T-helper 2 cell treated with Interferon-gamma antibody and Interleukin-4, amounts not matched to agents 100 ng/mL and 5 ng/mL, for 36 hours (primary cell): ENCODE data around the gene CBX7. TPM values are rescaled to one million over a fixed set of nuclear protein-coding genes. Genes with fewer than 3 reads are reported as not detected.

Experiments used
- intact Hi-C: fragments of 100-400 bp; cut with micrococcal nuclease; formaldehyde crosslinking; loops from one replicate; pipeline ENCODE4 v1.15.1; 2023
- total RNA-seq: library from RNA; stranded (reverse); gene quantifications from 2 replicates; pipeline ENCODE4 v1.2.3, GENCODE V29; 2022

The CBX7 gene
- total RNA-seq, 1 donor from 2014 or later = 10.1 TPM

DNA sequence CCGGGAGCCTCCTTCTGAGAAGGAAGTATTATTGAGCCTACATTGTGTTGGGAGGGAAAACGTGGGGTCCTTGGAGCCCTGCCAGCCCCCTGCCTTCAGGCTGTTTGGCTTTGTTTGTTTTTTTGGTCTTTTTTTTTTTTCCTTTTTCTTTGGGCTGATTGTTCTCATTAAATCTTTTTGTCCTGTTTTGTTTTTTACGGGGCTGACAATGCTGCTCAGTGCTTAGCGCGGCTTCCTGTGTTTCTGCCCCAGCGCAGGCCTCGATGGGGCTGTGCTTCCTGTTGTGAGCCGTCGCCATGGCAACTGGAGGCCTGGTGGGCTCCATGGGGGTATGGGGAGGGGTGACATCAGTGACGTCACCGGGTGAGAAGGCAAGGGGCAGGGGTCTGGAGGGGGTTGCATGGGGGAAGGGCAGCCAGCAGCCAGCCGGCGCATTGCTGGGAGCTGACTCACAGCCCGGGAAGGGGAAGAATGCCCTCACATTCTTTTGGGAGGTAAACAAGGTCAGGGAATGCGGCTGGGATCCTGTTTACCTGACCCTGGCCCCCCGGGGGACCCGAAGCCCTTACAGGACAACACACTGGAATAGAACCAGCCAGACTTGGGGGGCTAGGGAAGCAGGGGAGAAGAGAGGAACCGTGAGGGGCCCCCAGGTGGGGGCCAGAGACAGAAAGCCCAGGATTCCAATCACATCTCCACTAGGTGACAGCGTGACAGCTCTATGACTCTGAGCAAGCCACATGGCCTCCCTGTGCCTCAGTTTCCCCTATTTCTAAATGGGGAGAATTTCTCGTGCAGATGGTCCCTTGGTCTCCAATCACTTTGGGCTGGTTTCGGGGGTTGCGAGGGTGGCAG, 22.2 kb upstream of the CBX7 start:
- intact Hi-C loops = loop anchor here (10.0 kb wide), 1 partner anchor 60 kb away; no protein-coding TSS in a partner anchor

DNA sequence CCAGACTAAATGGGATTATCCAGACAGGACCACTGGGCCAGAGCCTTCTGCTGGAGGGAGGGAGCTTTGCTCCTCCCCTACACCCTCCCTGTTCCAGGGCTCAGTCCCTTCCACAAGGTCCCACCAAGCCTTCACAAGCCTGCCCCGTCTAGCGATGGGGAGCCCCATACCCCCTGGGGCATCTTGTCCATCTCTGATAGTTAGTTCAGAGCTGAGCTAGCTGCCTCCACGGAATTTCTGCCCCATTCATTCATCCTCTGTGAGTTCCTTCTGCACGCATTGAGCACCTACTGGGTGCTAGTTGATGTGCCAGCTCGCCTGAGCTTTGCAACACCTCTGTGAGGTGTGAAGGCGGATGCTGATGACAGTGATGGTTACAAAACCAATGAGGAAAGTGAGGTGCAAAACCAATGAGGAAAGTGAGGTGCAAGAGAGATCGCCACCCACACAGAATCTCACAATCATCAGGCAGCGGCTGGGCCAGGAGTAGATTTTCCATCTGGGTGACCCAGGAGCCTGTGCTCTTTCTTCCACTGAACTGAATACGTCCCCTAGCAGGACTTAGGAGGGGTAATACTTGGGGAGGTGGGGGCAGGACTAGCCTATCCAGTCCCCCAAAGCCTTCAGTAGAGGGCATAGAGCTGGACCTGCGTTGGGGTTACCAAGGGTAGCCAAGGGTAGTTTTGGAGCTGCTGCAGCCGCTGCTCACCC, 21.5 kb upstream of the CBX7 start:
- intact Hi-C loops = loop anchor here (10.0 kb wide), 1 partner anchor 61 kb away; no protein-coding TSS in a partner anchor

DNA sequence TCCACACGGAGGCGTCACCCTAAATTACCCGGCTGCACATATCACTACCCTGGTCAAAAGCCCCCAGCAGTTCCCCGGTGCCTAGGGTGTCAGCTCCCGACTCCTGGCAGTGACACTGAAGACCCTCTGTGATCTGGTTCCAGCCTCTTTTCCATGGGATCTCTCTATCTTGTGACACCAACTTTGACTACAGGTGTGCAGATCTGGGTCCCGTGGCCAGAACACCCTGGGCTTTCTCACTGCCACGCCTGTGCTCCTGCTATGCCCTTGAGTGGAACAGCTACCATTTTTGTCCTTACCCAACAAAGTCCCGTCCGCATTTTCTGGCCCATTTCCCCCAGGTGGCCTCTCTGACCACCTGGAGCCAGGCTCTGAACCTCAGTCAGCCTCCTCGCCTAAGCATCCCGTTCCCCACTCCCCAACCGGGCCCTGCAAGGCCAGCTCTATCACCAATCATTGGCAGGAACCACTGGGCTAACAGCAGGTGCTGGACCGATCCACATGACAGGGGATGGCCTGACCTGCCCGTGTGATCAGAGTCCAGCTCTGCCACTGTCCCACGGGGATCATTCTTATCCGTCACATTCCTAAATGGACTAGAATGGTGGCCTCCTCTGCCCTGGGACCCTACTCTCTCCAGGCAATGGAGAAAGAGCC, 20.7 kb upstream of the CBX7 start:
- intact Hi-C loops = loop anchor here (10.0 kb wide), 1 partner anchor 62 kb away; no protein-coding TSS in a partner anchor

DNA sequence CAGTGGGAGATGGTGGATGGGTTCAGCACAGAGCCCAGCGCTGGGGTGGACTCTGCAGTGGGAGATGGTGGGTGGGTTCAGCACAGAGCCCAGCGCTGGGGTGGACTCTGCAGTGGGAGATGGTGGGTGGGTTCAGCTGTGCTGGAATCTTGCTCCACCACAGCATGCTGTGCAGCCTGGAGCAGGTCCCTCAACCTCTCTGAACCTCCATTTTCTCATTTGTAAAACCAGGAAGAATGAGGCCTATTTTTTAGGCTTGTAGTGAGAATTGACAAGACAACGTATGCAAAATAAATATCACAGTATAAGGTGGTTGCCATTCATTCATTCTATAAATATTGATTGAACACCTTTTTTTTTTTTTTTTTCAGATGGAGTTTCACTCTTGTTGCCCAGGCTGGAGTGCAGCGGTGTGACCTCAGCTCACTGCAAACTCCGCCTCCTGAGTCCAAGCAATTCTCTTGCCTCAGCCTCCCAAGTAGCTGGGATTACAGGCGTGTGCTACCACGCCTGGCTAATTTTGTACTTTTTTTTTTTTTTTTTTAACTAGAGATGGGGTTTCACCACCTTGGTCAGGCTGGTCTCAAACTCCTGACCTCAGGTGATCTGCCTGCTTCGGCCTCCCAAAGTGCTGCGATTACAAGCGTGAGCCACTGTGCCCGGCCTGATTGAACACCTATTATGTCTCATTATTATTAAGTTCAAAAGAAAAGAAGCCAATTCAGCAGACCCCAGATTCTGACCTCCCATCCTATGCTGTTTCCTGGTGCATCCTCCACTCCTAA, 20.0 kb upstream of the CBX7 start:
- intact Hi-C loops = loop anchor here (10.0 kb wide), 1 partner anchor 62 kb away; no protein-coding TSS in a partner anchor

DNA sequence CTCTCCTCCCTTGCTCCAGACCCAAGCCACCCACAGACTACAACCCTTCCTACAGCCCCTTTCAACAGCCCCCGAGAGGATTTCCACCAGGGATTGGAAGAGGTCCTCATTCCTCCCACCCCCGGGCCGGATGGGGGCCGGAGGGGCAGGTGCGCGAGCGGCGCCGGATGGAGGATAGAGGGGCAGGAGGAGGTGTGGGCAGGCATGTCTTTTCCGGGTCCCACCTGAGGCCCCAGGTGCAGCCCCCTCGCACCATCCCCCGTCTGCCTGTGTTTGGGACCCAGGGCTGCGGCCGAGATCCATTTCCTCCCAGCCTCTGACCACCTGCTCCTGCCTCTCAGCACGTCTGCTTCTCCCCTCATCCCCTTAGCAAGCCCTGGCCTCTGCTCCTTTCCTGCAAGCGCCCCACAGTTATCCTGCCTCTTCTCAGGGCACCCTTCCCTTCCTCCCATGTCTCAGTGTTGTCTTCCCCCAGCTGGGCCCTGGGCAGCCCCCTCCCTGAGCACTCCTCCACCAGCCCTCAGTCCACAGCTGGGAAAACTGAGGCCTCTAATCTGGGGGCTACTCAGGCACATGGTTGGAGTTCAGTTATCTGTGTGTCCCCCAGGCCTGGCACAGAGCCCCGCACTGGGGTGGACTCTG, 19.3 kb upstream of the CBX7 start:
- intact Hi-C loops = loop anchor here (1.0 to 10.0 kb wide), 2 partner anchors 63 to 140 kb away; no protein-coding TSS in a partner anchor

DNA sequence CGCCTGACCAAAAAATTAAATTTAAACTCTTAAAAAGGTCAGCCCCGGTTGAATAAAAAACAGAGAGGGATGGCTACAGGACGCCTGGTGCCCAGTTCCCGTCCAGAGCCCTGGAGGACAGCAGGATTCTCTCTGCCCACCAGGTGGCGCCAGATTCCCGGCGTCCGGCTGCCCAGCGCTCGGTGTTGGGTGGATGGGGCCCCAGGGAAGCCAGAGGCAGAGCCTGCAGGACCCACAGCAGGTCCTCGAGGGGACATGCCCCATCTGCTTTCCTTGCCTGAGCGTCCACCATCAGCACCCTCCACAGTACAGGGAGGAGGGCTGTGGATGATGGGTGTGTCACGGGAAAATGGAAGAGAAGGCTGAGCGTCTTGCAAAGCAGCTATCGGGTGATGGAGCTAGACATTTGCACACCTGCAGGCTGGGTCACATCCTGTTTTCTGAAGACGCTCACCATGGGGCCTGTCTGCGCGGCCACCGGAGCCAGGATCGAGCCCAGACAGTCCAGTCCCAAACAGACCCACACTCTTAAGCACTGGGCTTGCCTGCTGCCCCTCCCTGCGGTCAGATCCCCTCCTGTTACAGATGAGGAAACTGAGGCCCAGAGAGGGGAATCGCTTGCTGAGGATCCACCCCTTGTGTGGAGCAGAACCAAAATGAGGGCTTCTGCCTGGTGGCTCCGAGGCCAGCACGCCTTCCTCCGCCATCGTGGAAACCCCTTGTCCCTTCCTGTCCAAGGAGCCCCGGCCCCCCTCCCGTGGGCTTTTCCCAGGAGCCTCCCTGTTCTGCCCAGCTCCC, 18.5 kb upstream of the CBX7 start:
- intact Hi-C loops = loop anchor here (1.0 to 10.0 kb wide), 2 partner anchors 64 to 140 kb away; no protein-coding TSS in a partner anchor

DNA sequence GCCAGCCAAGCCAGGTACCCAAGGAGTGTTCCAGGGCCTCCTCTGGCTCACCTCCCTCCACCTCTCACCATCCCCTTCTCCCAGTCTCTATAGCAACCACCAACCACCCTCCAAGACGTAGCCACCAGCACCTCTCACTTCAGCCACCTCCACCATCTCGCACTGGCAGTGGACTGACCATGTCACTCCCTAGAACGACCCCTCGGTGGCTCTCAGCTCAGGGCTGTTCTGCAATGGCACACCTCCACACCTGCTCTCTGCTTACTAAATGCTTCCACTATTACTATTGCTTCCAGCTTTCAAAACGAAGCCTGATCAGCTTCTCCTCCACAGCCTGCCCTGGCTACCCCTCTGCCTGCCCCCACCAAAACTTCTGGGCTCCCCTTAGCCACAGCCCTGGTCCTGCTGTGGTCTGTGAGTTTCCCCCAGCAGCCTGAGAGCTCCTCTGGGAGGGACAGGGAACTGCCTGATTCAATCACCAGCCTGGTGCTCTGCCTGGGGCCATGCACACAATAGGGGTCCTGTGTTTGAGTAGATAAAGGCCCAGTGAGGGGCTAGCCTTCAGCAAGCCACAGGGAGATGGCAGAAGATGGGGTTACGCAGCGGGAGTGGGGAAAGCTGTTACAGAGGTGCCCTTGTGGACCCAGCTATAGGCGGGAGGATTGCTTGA, 17.5 kb upstream of the CBX7 start:
- intact Hi-C loops = loop anchor here (10.0 kb wide), 1 partner anchor 65 kb away; no protein-coding TSS in a partner anchor

DNA sequence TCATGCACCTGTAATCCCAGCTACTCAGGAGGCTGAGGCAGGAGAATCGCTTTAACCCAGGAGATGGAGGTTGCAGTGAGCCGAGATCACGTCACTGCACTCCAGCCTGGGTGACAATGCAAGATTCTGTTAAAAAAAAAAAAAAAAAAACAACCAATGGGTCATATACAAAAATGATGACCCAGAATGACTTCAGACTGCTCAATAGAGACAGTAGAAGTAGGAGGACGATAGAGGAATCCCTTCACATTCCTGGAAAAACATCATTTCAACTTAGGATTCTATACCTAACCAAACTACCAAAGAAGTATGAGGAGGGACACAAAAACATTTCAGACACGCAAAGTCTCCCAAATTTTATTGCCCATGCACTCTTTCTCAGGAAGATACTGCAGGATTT, 14.1 kb upstream of the CBX7 start:
- intact Hi-C loops = no loop called here

DNA sequence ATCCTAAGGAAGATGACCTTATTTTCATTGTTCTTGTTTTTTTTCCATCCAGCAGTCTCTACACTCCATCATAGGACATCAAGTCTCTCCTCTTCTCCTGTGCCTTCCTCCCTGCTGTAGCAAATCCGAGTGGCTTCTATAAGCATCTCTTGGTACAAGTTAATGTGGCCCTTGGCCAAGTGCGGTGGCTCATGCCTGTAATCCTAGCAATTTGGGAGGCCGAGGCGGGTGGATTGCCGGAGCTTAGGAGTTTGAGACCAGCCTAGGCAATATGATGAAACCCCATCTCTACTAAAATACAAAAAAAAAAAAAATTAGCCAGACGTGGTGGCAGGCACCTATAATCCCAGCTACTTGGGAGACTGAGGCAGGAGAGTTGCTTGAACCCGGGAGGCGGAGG, 3.6 kb upstream of the CBX7 start:
- intact Hi-C loops = loop anchor here (10.0 kb wide), 1 partner anchor 369 kb away; the partner anchor contains the start of gene ATF4

DNA sequence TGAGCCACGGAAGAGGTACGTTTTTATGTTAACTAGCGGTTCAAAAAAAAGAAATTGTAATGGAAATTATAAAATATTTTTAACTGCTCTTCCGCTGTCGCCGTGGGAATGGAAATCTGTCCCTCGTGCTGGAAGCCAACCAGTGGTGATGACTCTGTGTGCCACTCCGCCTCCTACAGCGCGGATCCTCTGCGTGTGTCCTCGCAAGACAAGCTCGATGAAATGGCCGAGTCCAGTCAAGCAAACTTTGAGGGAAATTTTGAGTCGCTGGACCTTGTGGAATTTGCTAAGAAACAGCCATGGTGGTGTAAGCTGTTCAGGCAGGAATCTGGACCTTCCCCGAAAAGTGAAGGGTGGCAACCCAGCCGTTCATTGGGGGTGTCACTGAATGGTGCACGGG, 2.9 kb upstream of the CBX7 start:
- intact Hi-C loops = loop anchor here (10.0 kb wide), 1 partner anchor 369 kb away; the partner anchor contains the start of gene ATF4

DNA sequence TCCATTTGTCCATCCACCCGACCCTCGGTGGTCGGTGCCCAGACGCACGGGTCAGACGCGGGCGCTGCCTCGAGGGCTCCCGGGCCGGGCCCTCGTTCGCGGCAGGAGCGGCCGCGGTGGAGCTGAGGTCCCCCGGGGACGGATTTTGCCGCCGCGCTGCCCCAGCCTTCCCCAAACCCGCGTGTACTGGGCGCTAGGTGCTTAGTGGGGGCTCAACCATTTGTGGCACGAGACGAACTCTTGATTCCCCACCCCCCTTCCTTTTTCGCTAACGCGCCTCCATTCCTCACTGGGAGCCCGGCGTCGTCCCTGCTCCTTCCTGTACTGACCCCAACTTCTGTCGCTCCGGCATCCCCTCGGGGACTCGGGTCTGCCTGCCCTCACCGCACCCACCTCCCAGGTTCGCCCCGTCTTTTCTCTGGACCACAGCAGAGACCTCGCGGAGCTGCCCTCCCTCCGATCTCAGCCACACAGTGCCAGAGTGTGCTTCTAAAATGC, 789 bp upstream of the CBX7 start:
- intact Hi-C loops = loop anchor here (10.0 kb wide), 1 partner anchor 372 kb away; the partner anchor contains the start of gene ATF4

DNA sequence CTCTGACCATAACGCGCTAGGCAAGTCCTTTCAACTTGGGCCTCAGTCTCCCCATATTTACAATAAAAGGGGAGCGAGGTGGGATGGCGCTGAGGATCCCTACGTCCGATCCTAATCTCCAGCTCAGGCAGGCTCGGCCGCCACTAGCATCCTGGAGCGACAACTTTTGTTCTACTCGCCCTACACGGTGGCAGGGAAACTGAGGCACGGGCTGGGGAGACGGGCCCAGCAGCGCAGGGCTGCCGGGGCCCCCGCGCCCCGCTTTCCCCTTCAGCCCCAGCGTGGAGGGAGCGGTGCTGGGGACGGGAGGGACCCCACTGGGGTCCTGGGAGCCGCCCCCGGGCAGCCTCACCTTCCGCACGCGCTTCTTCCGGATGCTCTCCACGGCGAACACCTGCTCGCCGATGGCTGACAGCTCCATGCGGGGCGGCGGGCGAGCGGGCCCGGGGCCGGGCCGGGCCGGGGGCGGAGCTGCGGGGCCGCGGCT, 413 bp downstream of the CBX7 start:
- intact Hi-C loops = loop anchor here (1.0 to 10.0 kb wide), 3 partner anchors 8 to 373 kb away; partner anchors contain the start of genes ATF4 and RPL3

DNA sequence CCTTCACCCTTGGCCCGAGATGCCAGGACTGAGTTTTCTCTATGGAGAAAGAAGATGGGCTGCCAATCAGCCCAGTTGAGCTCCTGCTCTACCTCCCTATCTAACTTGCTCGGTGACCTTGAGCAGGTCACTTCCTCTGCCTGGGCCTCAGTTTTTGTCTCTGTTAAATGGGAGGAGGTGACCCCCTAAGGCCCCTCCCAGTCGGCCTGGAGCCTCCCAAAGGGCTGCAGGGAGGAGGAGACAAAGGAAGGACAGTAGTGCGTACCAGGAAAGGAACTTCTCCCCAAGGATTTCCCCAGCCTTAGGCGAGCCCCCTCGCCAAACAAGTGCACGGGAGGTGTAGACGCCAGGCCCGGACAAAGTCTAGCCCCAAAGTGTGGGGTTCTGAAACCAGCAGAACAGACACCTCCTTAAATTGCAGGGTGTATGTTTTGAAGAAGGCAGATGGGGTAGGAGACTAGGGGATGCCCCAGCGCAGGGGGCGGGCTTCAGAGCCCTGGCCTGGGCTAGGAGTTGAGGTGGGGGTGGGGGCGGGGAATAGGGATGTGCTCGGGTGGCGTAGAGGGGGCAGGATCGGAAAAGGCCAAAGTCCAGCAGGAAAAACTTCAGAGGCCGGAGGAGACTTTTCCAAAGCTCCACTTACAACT, 1.0 kb downstream of the CBX7 start:
- intact Hi-C loops = loop anchor here (10.0 kb wide), 1 partner anchor 373 kb away; the partner anchor contains the start of gene ATF4

DNA sequence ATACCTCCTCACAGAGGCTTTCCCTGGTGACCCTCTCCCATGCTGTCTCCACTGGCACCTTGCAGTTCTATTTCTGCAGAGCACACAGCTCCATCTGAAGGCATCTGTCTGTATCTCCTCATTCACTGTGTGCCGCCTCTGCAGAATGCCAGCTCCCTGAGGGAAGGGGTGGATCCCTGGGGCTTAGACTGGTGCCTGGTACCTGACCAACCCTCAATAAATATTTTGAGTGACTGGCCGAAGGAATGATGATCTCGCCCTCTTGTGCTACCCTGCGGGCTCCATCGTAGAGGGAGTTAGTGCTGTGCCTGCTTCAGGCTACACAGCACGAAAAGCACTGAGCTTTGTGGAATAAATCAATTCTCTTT, 1.6 kb downstream of the CBX7 start:
- intact Hi-C loops = loop anchor here (10.0 kb wide), 1 partner anchor 374 kb away; the partner anchor contains the start of gene ATF4

DNA sequence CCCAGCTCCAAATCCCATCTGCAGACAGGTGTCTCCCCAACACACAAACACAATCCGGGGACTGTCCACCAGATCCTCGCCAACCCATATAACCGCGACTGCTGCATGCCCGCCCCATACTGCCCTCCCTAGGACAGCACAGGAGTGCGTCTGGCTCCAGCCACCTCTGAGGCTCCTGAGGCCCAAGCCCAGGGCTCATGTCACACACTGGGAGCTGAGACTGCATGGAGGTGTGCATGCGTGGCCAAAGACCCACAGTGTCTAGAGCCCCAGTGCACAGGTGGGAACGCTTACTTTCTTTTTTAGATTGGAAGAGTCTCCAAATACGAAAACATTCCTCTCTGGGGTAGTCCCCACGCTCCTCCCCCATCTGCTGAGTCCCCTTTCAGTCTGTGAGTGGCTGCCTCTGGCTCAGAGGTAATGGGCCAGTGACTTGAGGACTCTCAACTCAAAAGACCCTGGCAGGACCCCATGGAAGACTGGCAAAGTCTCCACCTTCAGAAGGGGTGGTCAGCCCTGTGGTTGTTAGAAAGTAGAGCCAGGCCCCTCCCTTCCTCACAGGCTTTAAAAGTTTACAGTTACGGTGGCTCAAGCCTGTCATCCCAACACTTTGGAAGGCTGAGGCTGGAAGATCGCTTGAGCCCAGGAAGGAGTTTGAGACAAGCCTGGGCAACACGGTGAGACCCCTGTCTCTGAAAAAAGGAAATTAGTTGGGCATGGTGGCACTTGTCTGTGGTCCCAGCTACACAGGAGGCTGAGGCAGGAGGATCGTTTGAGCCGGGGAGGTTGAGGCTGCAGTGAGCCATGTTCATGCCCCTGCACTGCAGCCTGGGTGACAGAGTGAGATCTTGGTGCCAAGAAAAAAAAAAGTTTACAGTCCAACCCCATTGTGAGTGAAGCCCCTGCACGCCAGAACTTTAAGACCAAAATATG, 2.3 kb downstream of the CBX7 start:
- intact Hi-C loops = loop anchor here (10.0 kb wide), 1 partner anchor 375 kb away; the partner anchor contains the start of gene ATF4
